GM21723 (cell line): ENCODE data around the gene PCDHA5.
"Not testable (repeated sequence)": the region's sequence is repeated elsewhere in the genome, so short reads cannot be mapped to it uniquely, and the experiment has no call there.

ENCODE experiments used
- ATAC-seq: cut with Tn5 transposase; IDR thresholded peaks from one replicate; pipeline ENCODE4 v1.9.1; 2021; ENCODE audit warnings: mild to moderate bottlenecking, moderate library complexity; ENCODE audit not compliant: unreplicated experiment

Gene PCDHA5

GRCh38 chr5:140821375-140822280, at the start of gene PCDHA5:
PCDHA5 (plus strand) TSS chr5:140821613.
- no peak for ATAC-seq

- ATAC-seq, result no peak
These were observed 40.9 kb upstream of the PCDHA5 start for GRCh38 chr5:140780512-140780911.

GRCh38 chr5:140785905-140786686, 35.3 kb upstream of the PCDHA5 start, which contains the start of gene PCDHA1:
PCDHA1 (plus strand) TSS chr5:140786140.
- no peak for ATAC-seq

- ATAC-seq, result not testable (repeated sequence)
These were observed 34.0 kb upstream of the PCDHA5 start for GRCh38 chr5:140787422-140787821.

- not testable (repeated sequence) for ATAC-seq
These were observed 33.4 kb upstream of the PCDHA5 start for GRCh38 chr5:140787849-140788504.

GRCh38 chr5:140791089-140791488, 30.3 kb upstream of the PCDHA5 start:
- no peak for ATAC-seq

GRCh38 chr5:140794595-140795258, 26.7 kb upstream of the PCDHA5 start, which contains the start of gene PCDHA2:
PCDHA2 (plus strand) TSS chr5:140794852.
- ATAC-seq, result no peak

- no peak for ATAC-seq
These were observed 26.2 kb upstream of the PCDHA5 start for GRCh38 chr5:140795259-140795641.

- ATAC-seq, result not testable (repeated sequence)
These were observed 25.2 kb upstream of the PCDHA5 start for GRCh38 chr5:140796072-140796717.

GRCh38 chr5:140796718-140797095, 24.7 kb upstream of the PCDHA5 start:
- ATAC-seq, result no peak

GRCh38 chr5:140800816-140801493, 20.5 kb upstream of the PCDHA5 start, which contains the start of gene PCDHA3:
PCDHA3 (plus strand) TSS chr5:140801057.
- no peak for ATAC-seq

- no peak for ATAC-seq
These were observed 19.9 kb upstream of the PCDHA5 start for GRCh38 chr5:140801494-140801841.

GRCh38 chr5:140802381-140802780, 19.0 kb upstream of the PCDHA5 start:
- ATAC-seq, result not testable (repeated sequence)

- no peak for ATAC-seq
These were observed 18.6 kb upstream of the PCDHA5 start for GRCh38 chr5:140802781-140803271.

- ATAC-seq, result no peak
These were observed 14.3 kb upstream of the PCDHA5 start, which contains the start of gene PCDHA4 for GRCh38 chr5:140806834-140807775. PCDHA4 (plus strand) TSS chr5:140807068.

- not testable (repeated sequence) for ATAC-seq
These were observed 13.0 kb upstream of the PCDHA5 start for GRCh38 chr5:140808241-140808888.

GRCh38 chr5:140808889-140809291, 12.5 kb upstream of the PCDHA5 start:
- ATAC-seq, result no peak

- no peak for ATAC-seq
These were observed 842 bp downstream of the PCDHA5 start for GRCh38 chr5:140822281-140822629.
